H1 (cell line): ENCODE data around the gene SPATA16. TPM values are rescaled to one million over a fixed set of nuclear protein-coding genes. Genes with fewer than 3 reads are reported as not detected.

ENCODE experiments used
- CTCF ChIA-PET: fragments of 300-600 bp; sonication (Branson Sonifier 250); formaldehyde crosslinking; loops from one replicate; lab custom pipeline; 2021; ENCODE audit not compliant: partially characterized antibody; lab: Charles Lee
- POLR2A ChIA-PET: fragments of 300-600 bp; sonication (Branson Sonifier 250); formaldehyde crosslinking; loops from one replicate; lab custom pipeline; 2021; ENCODE audit warnings: inconsistent platforms; ENCODE audit not compliant: partially characterized antibody; lab: Charles Lee
- DNase-seq, 2 experiments: peaks; one replicate each; pipeline versions ENCODE4 v3.0.0 to v3.0.0-alpha.2; 2010 to 2022; ENCODE audit warnings: low spot score in 2 of 2, low read depth in 1 of 2, mixed read lengths in 1 of 2
- FAIRE-seq: peaks from 2 replicates; lab custom pipeline; 2011; peaks lifted over from hg19 to GRCh38; lab: Jason Lieb, UNC
- H2AFZ ChIP-seq: 2 replicates; pipeline ENCODE4 v1.8.1; 2012; ENCODE audit warnings: low read length, inconsistent platforms
- H2AK5ac ChIP-seq: 2 replicates; pipeline ENCODE4 v1.6.1; 2013; ENCODE audit warnings: low read depth, low read length
- H2BK120ac ChIP-seq: replicated peaks from 2 replicates; pipeline ENCODE3; 2013; ENCODE audit warnings: low read depth, low read length, inconsistent platforms
- H2BK12ac ChIP-seq: 2 replicates; pipeline ENCODE4 v1.6.1; 2013; ENCODE audit warnings: low read depth, low read length
- H2BK15ac ChIP-seq: 2 replicates; pipeline ENCODE4 v1.6.1; 2013; ENCODE audit warnings: low read length
- H2BK20ac ChIP-seq: 2 replicates; pipeline ENCODE4 v1.6.1; 2013; ENCODE audit warnings: low read length
- H2BK5ac ChIP-seq: 2 replicates; pipeline ENCODE4 v1.6.1; 2013; ENCODE audit warnings: low read depth, low read length
- H3K14ac ChIP-seq: 2 replicates; pipeline ENCODE4 v1.6.1; 2013; ENCODE audit warnings: inconsistent platforms; ENCODE audit not compliant: insufficient read length
- H3K18ac ChIP-seq: 2 replicates; pipeline ENCODE4 v1.6.1; 2013; ENCODE audit warnings: low read length; ENCODE audit errors: extremely low read depth
- H3K23ac ChIP-seq: 2 replicates; pipeline ENCODE4 v1.6.1; 2013; ENCODE audit warnings: inconsistent platforms; ENCODE audit not compliant: insufficient read length
- H3K23me2 ChIP-seq: 2 replicates; pipeline ENCODE4 v1.6.1; 2013; ENCODE audit warnings: low read depth, low read length
- H3K27ac ChIP-seq: 2 replicates; pipeline ENCODE4 v1.6.1; 2011; ENCODE audit warnings: low read depth, low read length, inconsistent platforms
- H3K27me3 ChIP-seq, 4 experiments: replicated peaks in 1 of 4; 1 replicate in 1 of 4; 2 replicates in 3 of 4; pipeline versions ENCODE4 v1.6.1 to v1.8.1; 2011 to 2013; ENCODE audit warnings: low read length in 3 of 4, mild to moderate bottlenecking in 3 of 4, inconsistent platforms in 2 of 4, mixed read lengths in 2 of 4, moderate library complexity in 1 of 4; ENCODE audit not compliant: control insufficient read depth in 3 of 4, insufficient read depth in 3 of 4; ENCODE audit errors: extremely low read depth in 1 of 4
- H3K36me3 ChIP-seq, 4 experiments: 2 replicates each; pipeline versions ENCODE4 v1.6.1 to v1.8.1; 2011 to 2013; ENCODE audit warnings: mild to moderate bottlenecking in 4 of 4, low read length in 3 of 4, moderate library complexity in 2 of 4, control low read depth in 1 of 4, inconsistent platforms in 1 of 4; ENCODE audit not compliant: insufficient read depth in 4 of 4, control insufficient read depth in 2 of 4
- H3K4ac ChIP-seq: replicated peaks from 2 replicates; pipeline ENCODE3; 2013; ENCODE audit warnings: low read length, low read depth, mixed read lengths, inconsistent platforms; ENCODE audit not compliant: insufficient read length
- H3K4me1 ChIP-seq, 4 experiments: replicated peaks in 1 of 4; 1 replicate in 1 of 4; 2 replicates in 3 of 4; pipeline versions ENCODE4 v1.6.1 to v1.8.1; 2011 to 2013; ENCODE audit warnings: low read length in 3 of 4, inconsistent platforms in 2 of 4, mixed read lengths in 1 of 4; ENCODE audit not compliant: insufficient read depth in 4 of 4, control insufficient read depth in 3 of 4
- H3K4me2 ChIP-seq, 2 experiments: 2 replicates each; pipeline versions ENCODE4 v1.6.1 to v1.8.1; 2011 to 2013; ENCODE audit warnings: low read depth in 2 of 2, low read length in 2 of 2, control low read depth in 1 of 2, inconsistent platforms in 1 of 2, mild to moderate bottlenecking in 1 of 2; ENCODE audit not compliant: insufficient read depth in 1 of 2
- H3K4me3 ChIP-seq, 4 experiments: fragments of 200-600, 300-600 bp in 1 of 4; sonication (generic), shearing (Covaris generic), sonication (Bioruptor Twin) in 1 of 4; 2 replicates each; pipeline versions ENCODE4 v1.5.1 to v1.8.1; 2011 to 2016; ENCODE audit warnings: low read length in 4 of 4, low read depth in 3 of 4, control low read depth in 2 of 4, inconsistent platforms in 2 of 4, mild to moderate bottlenecking in 2 of 4, mixed read lengths in 1 of 4, moderate library complexity in 1 of 4; ENCODE audit not compliant: insufficient read depth in 2 of 4; ENCODE audit errors: extremely low read depth in 1 of 4
- H3K56ac ChIP-seq: replicated peaks from 2 replicates; pipeline ENCODE3; 2013; ENCODE audit warnings: low read depth, mild to moderate bottlenecking, mixed read lengths, low read length, inconsistent platforms; ENCODE audit not compliant: insufficient read length
- H3K79me1 ChIP-seq: 2 replicates; pipeline ENCODE4 v1.6.1; 2013; ENCODE audit warnings: low read depth, low read length, control low read depth
- H3K79me2 ChIP-seq, 2 experiments: 2 replicates each; pipeline versions ENCODE4 v1.6.1 to v1.8.1; 2012 to 2013; ENCODE audit warnings: low read length in 2 of 2, mild to moderate bottlenecking in 2 of 2, inconsistent platforms in 1 of 2; ENCODE audit not compliant: insufficient read depth in 2 of 2, control insufficient read depth in 1 of 2
- H3K9ac ChIP-seq, 4 experiments: replicated peaks in 1 of 4; 1 replicate in 1 of 4; 2 replicates in 3 of 4; pipeline versions ENCODE4 v1.6.1 to v1.8.1; 2011 to 2013; ENCODE audit warnings: low read depth in 3 of 4, low read length in 3 of 4, control low read depth in 2 of 4, mild to moderate bottlenecking in 2 of 4, moderate library complexity in 2 of 4, inconsistent platforms in 1 of 4; ENCODE audit errors: extremely low read depth in 1 of 4
- H3K9me3 ChIP-seq, 2 experiments: 2 replicates each; pipeline versions ENCODE4 v1.6.1 to v1.8.1; 2012 to 2013; ENCODE audit warnings: mild to moderate bottlenecking in 2 of 2, moderate library complexity in 2 of 2, control low read depth in 1 of 2, inconsistent platforms in 1 of 2, low read depth in 1 of 2, low read length in 1 of 2, mixed read lengths in 1 of 2; ENCODE audit not compliant: insufficient read depth in 2 of 2
- H4K20me1 ChIP-seq, 2 experiments: replicated peaks in 1 of 2; 2 replicates each; pipeline versions ENCODE3 to v1.8.1; 2011 to 2013; ENCODE audit warnings: inconsistent platforms in 2 of 2, low read length in 2 of 2, mild to moderate bottlenecking in 1 of 2; ENCODE audit not compliant: insufficient read depth in 2 of 2, control insufficient read depth in 1 of 2
- H4K5ac ChIP-seq: 2 replicates; pipeline ENCODE4 v1.6.1; 2013; ENCODE audit warnings: low read length, low read depth, mixed read lengths, inconsistent platforms; ENCODE audit not compliant: insufficient read length
- H4K8ac ChIP-seq: 2 replicates; pipeline ENCODE4 v1.8.0; 2013; ENCODE audit warnings: mild to moderate bottlenecking, moderate library complexity, low read length, inconsistent platforms; ENCODE audit not compliant: insufficient read depth; ENCODE audit errors: extremely low read depth
- H4K91ac ChIP-seq: replicated peaks from 2 replicates; pipeline ENCODE3; 2013; ENCODE audit warnings: low read length, mixed read lengths, inconsistent platforms; ENCODE audit not compliant: insufficient read length
- ASH2L ChIP-seq: fragments of 200-600, 300-600 bp; sonication (generic); IDR thresholded peaks from one replicate; pipeline ENCODE4 v1.7.1; 2017; ENCODE audit warnings: low read length
- ATF2 ChIP-seq: IDR thresholded peaks from 2 replicates; pipeline ENCODE4 v1.6.1; 2012; ENCODE audit warnings: low read length, inconsistent platforms
- CTBP2 ChIP-seq: IDR thresholded peaks from 2 replicates; pipeline ENCODE4 v1.7.0; 2011; ENCODE audit warnings: borderline replicate concordance, mild to moderate bottlenecking, moderate library complexity, mixed read lengths, low read length; ENCODE audit not compliant: insufficient read depth, insufficient read length
- JUN ChIP-seq: IDR thresholded peaks from 2 replicates; pipeline ENCODE4 v1.6.1; 2011; ENCODE audit warnings: low read depth, mild to moderate bottlenecking, improper control_type of control experiment, low read length
- JUND ChIP-seq: IDR thresholded peaks from 2 replicates; pipeline ENCODE4 v1.6.1; 2011; ENCODE audit warnings: mild to moderate bottlenecking, improper control_type of control experiment, low read length
- KDM4A ChIP-seq: IDR thresholded peaks from one replicate; pipeline ENCODE4 v1.7.1; 2012; ENCODE audit warnings: low read depth, mild to moderate bottlenecking, moderate library complexity, low read length, inconsistent platforms; ENCODE audit not compliant: severe bottlenecking
- POLR2A ChIP-seq, 2 experiments: IDR thresholded peaks; 1 replicate in 1 of 2; 2 replicates in 1 of 2; pipeline ENCODE4 v1.6.1; 2011; ENCODE audit warnings: low read depth in 2 of 2, low read length in 2 of 2, mild to moderate bottlenecking in 2 of 2; ENCODE audit errors: control extremely low read depth in 1 of 2
- POLR2AphosphoS5 ChIP-seq: IDR thresholded peaks from 2 replicates; pipeline ENCODE4 v1.6.1; 2011; ENCODE audit warnings: low read depth, low read length
- POU5F1 ChIP-seq: IDR thresholded peaks from 2 replicates; pipeline ENCODE4 v1.6.1; 2011; ENCODE audit warnings: low read depth, mild to moderate bottlenecking, low read length, moderate library complexity
- RBBP5 ChIP-seq: IDR thresholded peaks from 2 replicates; pipeline ENCODE4 v1.7.1; 2012; ENCODE audit warnings: low read depth, mild to moderate bottlenecking, inconsistent platforms, low read length, moderate library complexity, borderline replicate concordance
- SIX5 ChIP-seq: IDR thresholded peaks from 2 replicates; pipeline ENCODE4 v1.6.1; 2011; ENCODE audit warnings: mild to moderate bottlenecking, low read depth, low read length
- USF2 ChIP-seq: IDR thresholded peaks from 2 replicates; pipeline ENCODE4 v1.6.1; 2011; ENCODE audit warnings: low read length, improper control_type of control experiment
- WGBS, 2 experiments: shearing (Covaris generic) in 1 of 2; methylation state at CpG; one replicate each; pipeline versions ENCODE4 v1.1.6 to v1.1.7; 2013 to 2015; ENCODE audit warnings: low lambda C conversion rate in 2 of 2, mixed read lengths in 2 of 2, inconsistent platforms in 1 of 2, low coverage in 1 of 2, missing lambda C conversion rate in 1 of 2; ENCODE audit not compliant: insufficient replicate concordance in 2 of 2, insufficient coverage in 1 of 2, insufficient read length in 1 of 2; ENCODE audit errors: extremely low coverage in 1 of 2, missing lambda C conversion rate in 1 of 2; 5-methylcytosine and 5-hydroxymethylcytosine counted together
- polyA plus RNA-seq, 7 experiments: library from polyadenylated mRNA; depleted of rRNA in 3 of 7; stranded (reverse) in 5 of 7; unstranded in 2 of 7; fragments of >200 nt in 5 of 7; fragments of 200-250 nt in 2 of 7; gene quantifications; 1 replicate in 5 of 7; 2 replicates in 1 of 7; 4 replicates in 1 of 7; pipeline versions ENCODE4 v1.2.1 to v1.2.3, GENCODE V29; 2011 to 2013; ENCODE audit warnings: missing spikeins in 2 of 7, mixed read lengths in 2 of 7
- total RNA-seq: library from RNA; stranded (reverse); fragmentation: NEBNext Ultra II Directional; extraction: Animal tissue kit (Norgen Biotek cat#: 25700); gene quantifications from 2 replicates; pipeline ENCODE4 v1.2.1, GENCODE V29; 2021

Gene SPATA16
- total and polyA plus RNA-seq, 2 of the 8 experiments (the other 6 are each of a cell fraction or from before 2014, with no cell fraction given), result 0.05 to 2.7 TPM

- no peak overlapping the region for H2BK15ac ChIP-seq
- FAIRE-seq (no peak), DNase-seq (no peak)
- no peak overlapping the region for H3K23ac ChIP-seq
- no peak overlapping the region for H3K27ac ChIP-seq
- WGBS, 2 experiments, result 85% methylated on average over 1 of the region's 1 CpG; no CpG with 5 or more reads in 1 of the 2 experiments
- no peak overlapping the region for H4K8ac ChIP-seq
- H3K9me3 ChIP-seq, result no peaks in the 10 kb centered on the region
- ChIA-PET CTCF (interaction anchor here (0.8 to 2.5 kb wide), 4 partner anchors 9 to 312 kb away, joined by 3 to 11 read pairs (median 5); no protein-coding TSS in a partner anchor), POLR2A (no interaction called here)
- H4K5ac ChIP-seq, result no peak overlapping the region
- H2BK20ac ChIP-seq, result no peak overlapping the region
- no peak overlapping the region for H3K4ac ChIP-seq
- no peak overlapping the region for H2BK5ac ChIP-seq
- H4K91ac ChIP-seq, result no peak overlapping the region
- no peaks in the 10 kb centered on the region for H3K4me1 ChIP-seq
- H3K36me3 ChIP-seq, result no peaks in the 10 kb centered on the region
- H3K9ac ChIP-seq, result no peak overlapping the region
- peaks cover 2% of the 10 kb centered on the region; the same call in 1 of the 2 replicates for H3K23me2 ChIP-seq
- H2BK120ac ChIP-seq, result no peak overlapping the region
- no peaks in the 10 kb centered on the region for H4K20me1 ChIP-seq
- no peak overlapping the region for H2BK12ac ChIP-seq
- no peak overlapping the region for H3K4me2 ChIP-seq
- H2AK5ac ChIP-seq, result no peak overlapping the region
- no peaks in the 10 kb centered on the region for H3K79me2 ChIP-seq
- no peak overlapping the region for H3K18ac ChIP-seq
- no peaks in the 10 kb centered on the region for H3K27me3 ChIP-seq
- no peak overlapping the region for H2AFZ ChIP-seq
- no peak overlapping the region for H3K56ac ChIP-seq
- no peak overlapping the region for H3K4me3 ChIP-seq
- H3K79me1 ChIP-seq, result no peaks in the 10 kb centered on the region
- no peak overlapping the region for H3K14ac ChIP-seq
- TF ChIP-seq POLR2AphosphoS5 (no peak), ATF2 (no peak), ASH2L (no peak), SIX5 (no peak), POU5F1 (no peak), USF2 (no peak), POLR2A (IDR thresholded peaks at IDR 0.05; ENCODE audit: control extremely low read depth in 1 of 2, low read depth in 2 of 2, low read length in 2 of 2) (no peak), KDM4A (no peak), JUN (no peak), CTBP2 (no peak), RBBP5 (no peak), JUND (no peak)
Observed at GRCh38 chr3:172984914-172985313, 156.1 kb downstream of the SPATA16 start.
